Activated naive CD4-positive, alpha-beta T cell treated with anti-CD3 and anti-CD28 coated beads, Interleukin-2, amount 10 ng/mL, durations not matched to agents 7 days and 5 days (primary cell): Measurements from ENCODE around the gene STK10.

Experiments
- CTCF ChIA-PET: fragments of 350-600 bp; sonication (Branson Sonifier 250); formaldehyde crosslinking; loops from one replicate; lab custom pipeline; 2021; ENCODE audit warnings: antibody characterized with exemption; lab: Charles Lee
- DNase-seq: peaks from one replicate; pipeline ENCODE4 v3.0.0-alpha.2; 2020
- H3K27ac Mint-ChIP-seq: one replicate; pipeline ENCODE4 v1.8.0; 2021; ENCODE audit warnings: mild to moderate bottlenecking, moderate library complexity, mixed read lengths
- H3K27me3 Mint-ChIP-seq: one replicate; pipeline ENCODE4 v1.8.0; 2021; ENCODE audit warnings: mild to moderate bottlenecking, mixed read lengths
- H3K36me3 Mint-ChIP-seq: one replicate; pipeline ENCODE4 v1.8.0; 2021; ENCODE audit warnings: mixed read lengths
- H3K4me1 Mint-ChIP-seq: one replicate; pipeline ENCODE4 v1.8.0; 2021; ENCODE audit warnings: mixed read lengths
- H3K4me3 Mint-ChIP-seq: one replicate; pipeline ENCODE4 v1.8.0; 2021; ENCODE audit warnings: mild to moderate bottlenecking, moderate library complexity, mixed read lengths
- H3K9me3 Mint-ChIP-seq: one replicate; pipeline ENCODE4 v1.8.0; 2021; ENCODE audit warnings: mixed read lengths

The STK10 gene

DNA sequence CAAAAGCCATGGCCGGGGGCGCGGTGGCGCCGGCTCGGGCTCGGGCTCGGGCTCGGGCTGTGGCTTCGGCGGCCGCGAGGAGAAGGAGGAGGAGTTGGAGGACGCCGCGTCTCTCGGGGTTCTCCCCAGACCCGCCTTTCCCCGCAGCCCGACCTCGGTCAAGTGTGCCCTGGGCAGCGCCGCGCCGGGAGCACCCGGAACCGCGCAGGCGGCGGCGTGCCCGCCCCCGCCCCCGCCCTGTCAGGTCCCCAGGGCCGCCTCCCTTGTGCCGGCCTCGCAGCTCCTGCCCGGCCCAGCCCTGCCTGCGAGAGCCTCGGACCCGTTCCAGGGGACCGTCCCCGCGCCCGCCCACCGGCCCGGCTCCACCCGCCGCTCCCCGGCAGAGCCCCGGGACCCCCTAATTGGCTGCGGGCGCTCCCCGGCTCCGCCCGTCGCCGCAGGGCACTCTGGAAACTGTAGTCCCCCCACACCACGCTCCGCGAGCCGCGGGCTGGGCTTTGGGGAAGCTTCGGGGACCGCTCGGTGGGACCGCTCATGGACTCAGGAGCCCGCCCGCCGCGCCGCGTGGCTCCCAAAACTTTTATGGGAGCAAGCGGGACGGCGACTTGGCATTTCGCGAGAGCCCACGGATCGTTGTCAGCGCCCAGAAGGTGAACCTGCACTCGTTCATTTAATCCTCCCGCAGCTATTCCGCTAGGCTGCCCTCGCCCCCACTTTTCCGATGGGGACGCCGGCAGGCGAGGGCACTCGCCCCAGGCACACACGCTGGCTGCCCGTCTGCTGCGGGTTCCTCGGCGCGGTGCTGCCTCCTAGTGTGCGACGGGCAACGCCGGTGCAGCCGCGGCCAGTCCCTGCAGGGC lies at the start of gene STK10:
STK10 (minus strand) TSS at position 192 of the 860 bp plus-strand sequence; CDS start at position 10, 182 bp downstream.
- peaks cover 40% of the 10 kb centered on the region for H3K36me3 Mint-ChIP-seq
- H3K27me3 Mint-ChIP-seq = peaks cover 20% of the 10 kb centered on the region
- no peaks in the 10 kb centered on the region for H3K9me3 Mint-ChIP-seq
- CTCF ChIA-PET = interaction anchor here (0.6 to 8.2 kb wide), 26 partner anchors 10 to 276 kb away, joined by 3 to 116 read pairs (median 4); partner anchors contain the start of genes FBXW11 and UBTD2
- peak; percentile 94 for DNase-seq
- H3K27ac Mint-ChIP-seq = peak within 1 kb of the TSS; percentile 94
- peaks cover 32% of the 10 kb centered on the region for H3K4me1 Mint-ChIP-seq
- H3K4me3 Mint-ChIP-seq = peak within 1 kb of the TSS; percentile 96

DNA sequence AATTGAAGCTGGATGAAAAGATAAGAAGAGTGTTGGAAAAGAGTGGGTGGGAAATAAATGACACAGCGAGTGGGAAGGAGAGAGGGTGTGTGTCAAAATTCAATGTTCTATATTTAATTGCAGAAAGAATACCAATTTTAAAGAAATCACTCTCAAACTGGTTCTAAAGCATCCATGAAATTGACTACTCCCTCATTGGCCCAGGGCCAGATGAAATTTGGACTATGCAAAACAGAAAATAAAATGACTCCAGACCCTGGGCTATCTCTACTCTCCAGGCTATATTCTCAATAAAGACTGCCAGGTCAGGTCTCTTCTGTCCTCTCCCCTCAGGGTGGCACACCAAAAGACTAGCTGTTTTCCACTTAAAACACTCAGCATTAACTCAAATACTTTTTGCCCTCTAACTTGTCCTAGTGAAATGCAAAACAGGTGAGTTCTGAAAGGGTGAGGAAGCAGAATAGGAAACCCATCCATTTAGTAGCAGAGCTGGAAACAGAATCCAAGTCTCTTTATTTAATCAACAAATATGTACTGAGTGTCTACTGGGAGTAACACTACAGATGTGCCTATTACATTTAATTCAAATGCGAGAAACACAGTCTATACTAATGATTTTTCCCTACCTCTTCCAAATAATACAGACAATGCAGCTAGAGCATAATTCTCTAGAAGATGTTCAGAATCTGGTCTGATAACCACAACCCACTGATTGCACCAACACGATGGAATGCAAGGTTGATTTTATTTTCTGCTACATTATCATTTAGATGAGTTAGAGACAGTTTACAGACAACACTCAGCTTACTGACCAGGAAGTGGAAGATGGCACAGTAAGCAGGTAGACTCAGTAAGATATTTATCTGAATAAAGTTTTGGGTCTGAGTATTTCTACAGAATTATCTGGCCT lies 48.1 kb upstream of the STK10 start:
- Mint-ChIP-seq H3K36me3 (peaks cover 22% of the 10 kb centered on the region), H3K27me3 (no peaks in the 10 kb centered on the region), H3K27ac (no peak overlapping the region), H3K9me3 (no peaks in the 10 kb centered on the region), H3K4me1 (peaks cover 49% of the 10 kb centered on the region), H3K4me3 (no peak overlapping the region)
- CTCF ChIA-PET = interaction anchor here (1.0 kb wide), 1 partner anchor 56 kb away, joined by 4 read pairs; no protein-coding TSS in a partner anchor
- no peak for DNase-seq

DNA sequence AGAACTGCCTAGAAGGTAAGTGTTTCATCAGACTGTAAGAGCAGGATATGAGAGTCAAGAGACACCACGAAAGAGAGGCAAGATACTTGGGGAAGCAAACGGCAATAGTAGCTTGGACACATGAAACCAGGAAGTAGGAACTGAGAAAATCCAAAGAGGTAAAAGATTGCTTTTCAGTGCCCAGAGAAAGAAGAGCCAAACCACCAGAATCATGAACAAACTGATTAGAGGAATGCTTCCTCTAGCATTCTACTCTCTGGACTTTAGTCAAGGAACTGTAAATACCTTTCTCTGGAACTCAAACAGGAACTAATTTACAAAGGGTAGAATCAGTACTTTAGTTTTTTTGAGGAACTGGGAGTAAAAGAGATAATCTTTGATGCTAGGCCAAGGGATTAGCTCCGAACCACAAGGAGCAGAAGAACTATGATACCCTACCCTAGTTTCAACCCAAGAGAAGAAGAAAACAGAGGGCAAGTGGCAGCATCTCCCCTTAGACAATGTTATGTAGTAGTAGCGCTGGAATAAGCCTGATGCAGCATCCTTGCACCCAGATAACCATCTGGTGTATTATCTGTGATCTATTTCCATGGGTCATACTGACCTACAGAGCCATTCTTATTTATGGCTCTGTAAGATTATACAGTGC lies 47.2 kb upstream of the STK10 start:
- no peak overlapping the region for H3K4me3 Mint-ChIP-seq
- no peak for DNase-seq
- H3K27me3 Mint-ChIP-seq = no peaks in the 10 kb centered on the region
- CTCF ChIA-PET = interaction anchor here (1.1 kb wide), 1 partner anchor 10 kb away, joined by 3 read pairs; no protein-coding TSS in a partner anchor
- H3K27ac Mint-ChIP-seq = no peak overlapping the region
- H3K36me3 Mint-ChIP-seq = peaks cover 27% of the 10 kb centered on the region
- H3K4me1 Mint-ChIP-seq = peaks cover 49% of the 10 kb centered on the region
- no peaks in the 10 kb centered on the region for H3K9me3 Mint-ChIP-seq

- no peak overlapping the region for H3K27ac Mint-ChIP-seq
- CTCF ChIA-PET = interaction anchor here (1.1 kb wide), 1 partner anchor 9 kb away, joined by 3 read pairs; no protein-coding TSS in a partner anchor
Measured at GRCh38 chr5:172234031-172234430, 46.0 kb upstream of the STK10 start.

DNA sequence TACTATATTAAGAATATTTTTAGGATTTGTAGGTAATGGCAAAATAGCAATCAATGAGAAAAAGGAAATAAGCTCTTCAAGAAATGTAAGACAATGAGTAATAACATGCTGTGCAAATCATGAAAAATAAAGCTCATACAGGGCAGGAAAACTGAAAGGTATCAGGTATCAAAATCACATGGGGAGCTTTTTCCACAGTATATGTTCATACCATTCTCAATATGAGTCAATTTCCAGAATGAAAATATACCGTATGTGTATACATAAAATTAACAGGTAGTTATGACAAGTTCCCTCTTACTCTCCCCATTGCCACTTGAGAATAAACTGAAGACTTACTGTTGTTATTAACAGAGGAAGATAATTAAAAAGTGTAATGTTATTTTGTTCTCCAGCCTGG lies 41.9 kb upstream of the STK10 start:
- Mint-ChIP-seq H3K36me3 (peaks cover 44% of the 10 kb centered on the region), H3K4me3 (no peak overlapping the region), H3K27me3 (no peaks in the 10 kb centered on the region), H3K9me3 (no peaks in the 10 kb centered on the region), H3K4me1 (peaks cover 23% of the 10 kb centered on the region), H3K27ac (no peak overlapping the region)
- no peak for DNase-seq
- CTCF ChIA-PET = interaction anchor here (1.2 kb wide), 1 partner anchor 41 kb away, joined by 3 read pairs; the partner anchor contains the start of gene STK10

More at GRCh38 chr5:172234031-172234430, 46.0 kb upstream of the STK10 start:
- Mint-ChIP-seq H3K36me3 (peaks cover 32% of the 10 kb centered on the region), H3K4me1 (peaks cover 47% of the 10 kb centered on the region), H3K4me3 (no peak overlapping the region), H3K9me3 (no peaks in the 10 kb centered on the region), H3K27me3 (no peaks in the 10 kb centered on the region)
- DNase-seq = no peak

GRCh38 chr5:172224996-172225395 lies 37.0 kb upstream of the STK10 start:
- Mint-ChIP-seq H3K27ac (no peak overlapping the region), H3K9me3 (peaks cover 2% of the 10 kb centered on the region), H3K36me3 (peaks cover 47% of the 10 kb centered on the region), H3K27me3 (no peaks in the 10 kb centered on the region), H3K4me3 (no peak overlapping the region), H3K4me1 (peaks cover 40% of the 10 kb centered on the region)
- CTCF ChIA-PET = interaction anchor here (1.2 kb wide), 1 partner anchor 9 kb away, joined by 3 read pairs; no protein-coding TSS in a partner anchor
- no peak for DNase-seq

DNA sequence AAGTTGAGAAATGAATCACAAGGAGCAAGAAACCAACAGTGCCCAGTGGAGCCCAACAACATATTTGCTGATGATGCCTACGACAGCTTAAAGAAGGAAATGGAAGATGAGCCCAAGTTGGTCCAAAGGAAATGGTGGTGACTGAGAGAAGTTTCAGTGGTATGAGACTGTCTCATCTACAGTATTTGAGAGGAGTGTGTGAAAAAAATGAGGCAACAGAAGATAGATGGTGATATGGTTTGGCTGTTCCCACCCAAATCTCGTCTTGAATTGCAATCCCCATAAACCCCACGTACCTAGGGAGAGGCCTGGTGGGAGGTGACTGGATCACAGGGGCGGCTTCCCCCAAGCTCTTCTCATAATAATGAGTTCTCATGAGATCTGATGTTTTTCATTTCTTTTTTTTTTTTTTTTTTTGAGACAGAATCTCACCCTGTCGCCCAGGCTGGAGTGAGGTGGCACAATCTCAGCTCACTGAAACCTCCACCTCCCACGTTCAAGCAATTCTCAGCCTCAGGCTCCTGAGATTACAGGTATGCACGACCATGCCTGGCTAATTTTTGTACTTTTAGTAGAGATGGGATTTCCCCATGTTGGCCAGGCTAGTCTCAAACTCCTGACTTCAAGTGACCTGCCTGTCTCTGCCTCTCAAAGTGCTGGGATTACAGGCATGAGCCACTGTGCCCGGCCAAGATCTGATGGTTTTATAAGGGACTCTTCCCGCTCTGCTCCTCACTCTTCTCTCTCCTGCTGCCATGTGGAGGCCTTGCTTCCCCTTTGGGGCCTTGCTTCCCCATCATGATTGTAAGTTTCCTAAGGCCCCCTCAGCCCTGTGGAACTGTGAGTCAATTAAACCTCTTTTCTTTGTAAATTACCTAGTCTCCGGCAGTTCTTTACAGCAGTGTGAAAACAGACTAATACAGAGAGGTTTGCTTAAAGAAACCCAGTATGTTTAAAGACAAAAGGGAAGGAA lies 36.2 kb upstream of the STK10 start:
- DNase-seq = peak; percentile 26
- peaks cover 2% of the 10 kb centered on the region for H3K9me3 Mint-ChIP-seq
- H3K36me3 Mint-ChIP-seq = peaks cover 51% of the 10 kb centered on the region
- peaks cover 37% of the 10 kb centered on the region for H3K4me1 Mint-ChIP-seq
- H3K27me3 Mint-ChIP-seq = no peaks in the 10 kb centered on the region
- no peak overlapping the region for H3K4me3 Mint-ChIP-seq
- CTCF ChIA-PET = interaction anchor here (1.2 kb wide), 1 partner anchor 10 kb away, joined by 3 read pairs; no protein-coding TSS in a partner anchor
- H3K27ac Mint-ChIP-seq = peak overlapping the region; percentile 50

- Mint-ChIP-seq H3K27me3 (no peaks in the 10 kb centered on the region), H3K4me3 (no peak overlapping the region), H3K27ac (no peak overlapping the region), H3K9me3 (peaks cover 4% of the 10 kb centered on the region), H3K36me3 (peaks cover 57% of the 10 kb centered on the region), H3K4me1 (peaks cover 23% of the 10 kb centered on the region)
- no peak for DNase-seq
- CTCF ChIA-PET = no interaction called here
Measured at GRCh38 chr5:172219296-172219695, 31.3 kb upstream of the STK10 start.

- CTCF ChIA-PET = interaction anchor here (0.7 kb wide), 1 partner anchor 19 kb away, joined by 3 read pairs; no protein-coding TSS in a partner anchor
- H3K4me3 Mint-ChIP-seq = no peak overlapping the region
- H3K9me3 Mint-ChIP-seq = peaks cover 3% of the 10 kb centered on the region
- no peak overlapping the region for H3K27ac Mint-ChIP-seq
- H3K36me3 Mint-ChIP-seq = peaks cover 47% of the 10 kb centered on the region
- DNase-seq = no peak
- no peaks in the 10 kb centered on the region for H3K27me3 Mint-ChIP-seq
- peaks cover 4% of the 10 kb centered on the region for H3K4me1 Mint-ChIP-seq
Measured at GRCh38 chr5:172216345-172216744, 28.3 kb upstream of the STK10 start.

DNA sequence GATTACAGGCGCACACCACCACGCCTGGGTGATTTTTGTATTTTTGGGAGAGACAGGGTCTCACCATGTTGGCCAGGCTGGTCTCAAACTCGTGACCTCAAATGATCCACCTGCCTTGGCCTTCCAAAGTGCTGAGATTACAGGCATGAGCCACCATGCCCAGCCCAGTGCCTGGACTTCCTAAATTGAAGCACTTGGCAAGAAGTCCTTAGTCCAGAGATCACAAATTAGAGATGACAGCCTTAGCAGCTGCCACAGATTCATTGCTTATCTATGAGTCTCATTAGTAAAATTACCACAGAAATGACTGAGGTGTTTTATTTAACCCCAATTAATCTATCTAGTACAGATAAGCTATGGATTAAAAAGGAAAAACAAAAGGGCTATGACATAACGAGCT lies 25.1 kb upstream of the STK10 start:
- H3K27me3 Mint-ChIP-seq = no peaks in the 10 kb centered on the region
- CTCF ChIA-PET = interaction anchor here (0.9 kb wide), 1 partner anchor 247 kb away, joined by 3 read pairs; no protein-coding TSS in a partner anchor
- H3K4me1 Mint-ChIP-seq = peaks cover 4% of the 10 kb centered on the region
- no peak overlapping the region for H3K4me3 Mint-ChIP-seq
- DNase-seq = no peak
- no peaks in the 10 kb centered on the region for H3K9me3 Mint-ChIP-seq
- peaks cover 35% of the 10 kb centered on the region for H3K36me3 Mint-ChIP-seq
- H3K27ac Mint-ChIP-seq = no peak overlapping the region

- no peak for DNase-seq
- H3K4me3 Mint-ChIP-seq = no peak overlapping the region
- peaks cover 28% of the 10 kb centered on the region for H3K36me3 Mint-ChIP-seq
- H3K4me1 Mint-ChIP-seq = peaks cover 6% of the 10 kb centered on the region
- no peaks in the 10 kb centered on the region for H3K27me3 Mint-ChIP-seq
- H3K9me3 Mint-ChIP-seq = no peaks in the 10 kb centered on the region
- CTCF ChIA-PET = no interaction called here
- no peak overlapping the region for H3K27ac Mint-ChIP-seq
Measured at GRCh38 chr5:172211676-172212075, 23.7 kb upstream of the STK10 start.

DNA sequence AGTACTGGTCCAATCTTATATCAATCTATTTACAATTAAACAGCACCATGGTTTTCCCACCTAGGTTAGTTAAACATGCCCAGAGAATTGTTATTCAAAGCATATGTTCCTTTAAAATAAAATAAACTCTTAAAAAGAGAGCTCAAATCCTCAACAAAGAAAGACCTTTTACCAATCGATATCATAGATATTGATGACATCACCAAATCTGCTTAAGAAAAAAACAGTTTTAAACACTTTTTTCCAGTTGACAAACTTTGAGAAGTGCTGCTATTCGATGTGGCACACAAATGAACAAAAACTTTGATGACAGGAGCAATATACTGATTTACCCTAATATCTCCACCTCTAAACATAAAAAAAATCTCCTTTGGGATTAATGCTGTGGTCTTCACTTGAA lies 21.7 kb upstream of the STK10 start:
- no peaks in the 10 kb centered on the region for H3K27me3 Mint-ChIP-seq
- CTCF ChIA-PET = no interaction called here
- DNase-seq = no peak
- peaks cover 19% of the 10 kb centered on the region for H3K36me3 Mint-ChIP-seq
- H3K4me3 Mint-ChIP-seq = no peak overlapping the region
- no peak overlapping the region for H3K27ac Mint-ChIP-seq
- no peaks in the 10 kb centered on the region for H3K9me3 Mint-ChIP-seq
- H3K4me1 Mint-ChIP-seq = peaks cover 4% of the 10 kb centered on the region
